ENCODE measurements around the gene FCMR. TPM values are rescaled to one million over a fixed set of nuclear protein-coding genes. Genes with fewer than 3 reads are reported as not detected.

Gene FCMR
- total RNA-seq, 3 donors from 2014 or later: 1.6 to 5.6 (median 4.6) TPM

- intact Hi-C loops (cut with DNase I, micrococcal nuclease): no loop called here
- H3K4me3 ChIP-seq: no peak overlapping the region
- no peaks in the 10 kb centered on the region for H3K9me3 ChIP-seq
- H3K4me1 ChIP-seq (ENCODE audit: low read depth): no peaks in the 10 kb centered on the region
- TF ChIP-seq, protein P1, sequence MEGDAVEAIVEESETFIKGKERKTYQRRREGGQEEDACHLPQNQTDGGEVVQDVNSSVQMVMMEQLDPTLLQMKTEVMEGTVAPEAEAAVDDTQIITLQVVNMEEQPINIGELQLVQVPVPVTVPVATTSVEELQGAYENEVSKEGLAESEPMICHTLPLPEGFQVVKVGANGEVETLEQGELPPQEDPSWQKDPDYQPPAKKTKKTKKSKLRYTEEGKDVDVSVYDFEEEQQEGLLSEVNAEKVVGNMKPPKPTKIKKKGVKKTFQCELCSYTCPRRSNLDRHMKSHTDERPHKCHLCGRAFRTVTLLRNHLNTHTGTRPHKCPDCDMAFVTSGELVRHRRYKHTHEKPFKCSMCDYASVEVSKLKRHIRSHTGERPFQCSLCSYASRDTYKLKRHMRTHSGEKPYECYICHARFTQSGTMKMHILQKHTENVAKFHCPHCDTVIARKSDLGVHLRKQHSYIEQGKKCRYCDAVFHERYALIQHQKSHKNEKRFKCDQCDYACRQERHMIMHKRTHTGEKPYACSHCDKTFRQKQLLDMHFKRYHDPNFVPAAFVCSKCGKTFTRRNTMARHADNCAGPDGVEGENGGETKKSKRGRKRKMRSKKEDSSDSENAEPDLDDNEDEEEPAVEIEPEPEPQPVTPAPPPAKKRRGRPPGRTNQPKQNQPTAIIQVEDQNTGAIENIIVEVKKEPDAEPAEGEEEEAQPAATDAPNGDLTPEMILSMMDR (IDR thresholded peaks at IDR 0.05): no peak
- ATAC-seq: no peak
- H3K36me3 ChIP-seq (ENCODE audit: low read depth): no peaks in the 10 kb centered on the region
- no peak for DNase-seq
Observed at GRCh38 chr1:206867716-206868115, 54.0 kb downstream of the FCMR start.

DNA sequence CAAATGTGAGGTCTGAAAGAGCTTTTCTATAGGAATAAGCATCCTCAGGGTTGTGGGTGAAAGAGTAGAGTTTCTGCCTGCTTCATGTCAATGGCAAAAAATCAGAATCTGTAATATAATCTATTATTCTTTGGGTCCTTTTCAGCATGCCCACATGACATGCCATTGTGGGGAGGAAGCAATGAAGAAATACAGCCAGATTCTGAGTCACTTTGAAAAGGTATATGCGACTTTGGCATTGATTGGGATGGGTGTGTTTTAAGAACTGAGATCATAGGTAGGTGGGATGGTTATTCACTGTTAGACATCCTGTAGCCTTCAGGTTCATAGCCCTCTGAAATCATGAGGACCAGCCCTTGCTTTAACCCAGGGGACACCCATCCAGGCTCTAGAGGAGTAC, 54.5 kb downstream of the FCMR start:
- intact Hi-C loops (cut with DNase I, micrococcal nuclease): no loop called here
- no peak for ATAC-seq
- DNase-seq: no peak
- no peaks in the 10 kb centered on the region for H3K36me3 ChIP-seq (ENCODE audit: low read depth)
- no peaks in the 10 kb centered on the region for H3K9me3 ChIP-seq
- TF ChIP-seq, protein P1 (IDR thresholded peaks at IDR 0.05): no peak
- no peak overlapping the region for H3K4me3 ChIP-seq
- H3K4me1 ChIP-seq (ENCODE audit: low read depth): no peaks in the 10 kb centered on the region

DNA sequence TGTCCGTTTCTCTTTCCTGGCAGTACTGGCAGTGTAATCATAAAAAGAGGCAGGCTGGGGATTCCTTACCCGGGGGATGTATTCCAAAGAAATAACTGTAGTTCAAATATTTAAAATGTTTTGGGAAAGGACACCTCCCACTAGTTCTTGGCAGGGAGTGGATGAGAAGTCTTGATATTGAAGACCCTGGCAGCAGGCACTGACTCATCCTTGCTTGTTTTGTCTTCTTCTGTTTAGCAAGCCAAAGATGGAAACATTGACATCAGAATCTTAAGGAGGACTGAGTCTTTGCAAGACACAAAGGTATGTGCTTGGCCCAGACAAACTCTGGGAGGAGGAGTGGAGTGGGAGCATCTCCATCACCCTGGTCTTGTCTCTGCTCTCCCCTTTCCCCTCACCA, 55.7 kb downstream of the FCMR start:
- no peaks in the 10 kb centered on the region for H3K36me3 ChIP-seq (ENCODE audit: low read depth)
- ATAC-seq (no peak), DNase-seq (no peak)
- H3K4me3 ChIP-seq: no peak overlapping the region
- no peaks in the 10 kb centered on the region for H3K9me3 ChIP-seq
- H3K4me1 ChIP-seq (ENCODE audit: low read depth): no peaks in the 10 kb centered on the region
- intact Hi-C loops (cut with DNase I, micrococcal nuclease): no loop called here
- TF ChIP-seq, protein P1 (IDR thresholded peaks at IDR 0.05): no peak

DNA sequence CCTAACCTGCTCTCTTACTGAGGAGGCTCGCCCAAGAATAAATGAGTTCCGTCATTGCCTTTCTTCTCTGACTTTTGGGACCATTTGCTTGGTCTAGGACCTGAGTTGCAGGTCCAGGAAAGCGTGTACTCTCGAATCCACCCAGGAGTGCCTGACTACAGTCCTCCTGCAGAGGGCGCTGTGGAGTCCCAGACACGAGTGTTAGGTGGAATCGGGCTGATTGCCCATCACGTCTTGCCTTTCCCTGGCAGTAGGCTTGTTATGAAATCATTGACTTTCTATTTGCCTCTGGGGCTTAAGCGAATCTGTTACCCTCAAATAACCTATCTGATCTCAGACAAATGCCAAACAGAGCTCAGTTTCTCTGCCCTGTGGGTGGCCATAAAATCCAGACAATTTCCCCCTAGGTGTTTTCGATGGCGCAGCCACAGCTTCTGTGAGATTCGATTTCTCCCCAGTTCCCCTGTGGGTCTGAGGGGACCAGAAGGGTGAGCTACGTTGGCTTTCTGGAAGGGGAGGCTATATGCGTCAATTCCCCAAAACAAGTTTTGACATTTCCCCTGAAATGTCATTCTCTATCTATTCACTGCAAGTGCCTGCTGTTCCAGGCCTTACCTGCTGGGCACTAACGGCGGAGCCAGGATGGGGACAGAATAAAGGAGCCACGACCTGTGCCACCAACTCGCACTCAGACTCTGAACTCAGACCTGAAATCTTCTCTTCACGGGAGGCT, 56.6 kb downstream of the FCMR start, which contains the start of gene IL20:
Gene IL20 (plus strand): TSS at position 685 of the 733 bp plus-strand sequence. CDS start 230 bp downstream, outside the sequence.
- Histone ChIP-seq H3K4me1 (ENCODE audit: low read depth) (no peaks in the 10 kb centered on the region), H3K9me3 (no peaks in the 10 kb centered on the region), H3K4me3 (no peak within 1 kb of the TSS), H3K36me3 (ENCODE audit: low read depth) (no peaks in the 10 kb centered on the region)
- TF ChIP-seq, protein P1 (IDR thresholded peaks at IDR 0.05): peak; percentile 89
- intact Hi-C loops (cut with DNase I, micrococcal nuclease): no loop called here
- DNase-seq: peak; percentile 80 to 87 (median 86)
- peak; percentile 92 for ATAC-seq

DNA sequence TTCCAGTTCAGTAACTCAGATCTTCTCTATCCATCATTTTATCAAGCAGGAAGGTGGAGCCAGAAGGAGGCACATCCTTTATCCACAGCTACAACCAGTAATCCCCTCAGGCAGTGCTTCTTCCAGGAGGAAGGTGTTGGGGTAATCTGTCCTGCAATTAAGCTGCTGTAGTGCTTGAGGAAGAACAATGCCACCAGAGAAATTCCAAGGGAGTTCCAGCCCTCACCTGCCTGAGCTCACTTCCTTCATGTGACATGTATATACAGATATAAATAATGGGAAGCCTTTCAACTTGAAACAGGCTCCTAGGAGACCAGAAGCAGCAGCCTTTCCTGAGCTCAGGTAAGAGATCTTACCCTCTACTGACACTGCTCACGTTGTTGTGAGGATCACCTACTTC, 58.5 kb downstream of the FCMR start:
- Histone ChIP-seq H3K9me3 (no peaks in the 10 kb centered on the region), H3K4me1 (ENCODE audit: low read depth) (no peaks in the 10 kb centered on the region), H3K36me3 (ENCODE audit: low read depth) (no peaks in the 10 kb centered on the region), H3K4me3 (no peak overlapping the region)
- intact Hi-C loops (cut with DNase I, micrococcal nuclease): no loop called here
- DNase-seq: no peak
- TF ChIP-seq, protein P1 (IDR thresholded peaks at IDR 0.05): no peak
- no peak for ATAC-seq

All from mucosa of descending colon (tissue), 3 donors.